MM.1S (cell line): ENCODE data around the gene LTBP3.

Experiments used
- CTCF ChIP-seq: fragments of 300-600 bp; sonication (generic); IDR thresholded peaks from 2 replicates; pipeline ENCODE4 v1.5.1; 2016; ENCODE audit warnings: antibody characterized with exemption, low read length, mixed read lengths
- EZH2 ChIP-seq: fragments of 300-600 bp; sonication (generic); optimal IDR thresholded peaks from 2 replicates; pipeline ENCODE3; 2017; ENCODE audit warnings: low read depth, mild to moderate bottlenecking, antibody characterized with exemption, low read length, mixed read lengths

DNA sequence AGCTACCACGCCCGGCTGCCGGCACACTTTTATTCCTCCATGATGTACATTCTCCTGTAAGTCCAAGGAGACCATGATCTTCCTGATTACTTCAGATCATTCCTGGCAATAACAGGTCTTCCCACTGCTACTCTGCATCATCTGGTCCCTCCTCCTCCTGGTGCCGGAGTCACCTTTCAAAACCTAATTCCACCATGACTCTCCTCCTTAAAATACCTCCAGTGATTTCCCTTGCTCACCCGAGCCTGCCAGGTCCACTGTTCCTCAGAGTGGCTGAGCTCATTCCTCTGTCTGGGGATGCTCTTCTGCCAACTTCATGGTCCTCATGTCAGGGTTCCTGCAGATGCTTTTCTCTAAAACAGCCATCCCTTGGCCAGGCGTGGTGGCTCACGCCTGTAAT is 3.9 kb upstream of the LTBP3 start:
- TF ChIP-seq EZH2, result no peak
- no peak for TF ChIP-seq CTCF
